Smooth muscle cell (in vitro differentiated cells): ENCODE data around the gene TMCC1. TPM values are rescaled to one million over a fixed set of nuclear protein-coding genes. Genes with fewer than 3 reads are reported as not detected.

Experiments used
- DNase-seq: peaks from one replicate; lab custom pipeline; 2025; ENCODE audit not compliant: unreplicated experiment; lab: John Stamatoyannopoulos, UW
- H2AFZ ChIP-seq: fragments of 200-600 bp; sonication (generic); 2 replicates; pipeline ENCODE4 v1.6.0; 2016; ENCODE audit warnings: antibody characterized with exemption, low read depth, mild to moderate bottlenecking
- H3F3A ChIP-seq: fragments of 200-600 bp; sonication (generic); 2 replicates; pipeline ENCODE4 v1.6.0; 2017; ENCODE audit warnings: antibody characterized with exemption, low read depth
- H3K27ac ChIP-seq: fragments of 200-600 bp; sonication (generic); 2 replicates; pipeline ENCODE4 v1.5.1; 2016; ENCODE audit warnings: low read depth, mild to moderate bottlenecking
- H3K27me3 ChIP-seq: fragments of 200-600 bp; sonication (generic); 2 replicates; pipeline ENCODE4 v1.6.1; 2016; ENCODE audit warnings: low read depth, mild to moderate bottlenecking
- H3K36me3 ChIP-seq: fragments of 200-600 bp; sonication (generic); 2 replicates; pipeline ENCODE4 v1.5.1; 2016; ENCODE audit warnings: low read depth
- H3K4me1 ChIP-seq: fragments of 200-600 bp; sonication (generic); 2 replicates; pipeline ENCODE4 v1.5.1; 2016; ENCODE audit warnings: low read depth
- H3K4me2 ChIP-seq: fragments of 200-600 bp; sonication (generic); 2 replicates; pipeline ENCODE4 v1.6.0; 2016; ENCODE audit warnings: mild to moderate bottlenecking
- H3K4me3 ChIP-seq: fragments of 200-600 bp; sonication (generic); 2 replicates; pipeline ENCODE4 v1.5.1; 2016; ENCODE audit warnings: mild to moderate bottlenecking
- H3K79me2 ChIP-seq: fragments of 200-600 bp; sonication (generic); 2 replicates; pipeline ENCODE4 v1.6.0; 2016; ENCODE audit warnings: low read depth, mild to moderate bottlenecking
- H3K9ac ChIP-seq: fragments of 200-600 bp; sonication (generic); 2 replicates; pipeline ENCODE4 v1.6.0; 2016; ENCODE audit warnings: low read depth
- H3K9me3 ChIP-seq: fragments of 200-600 bp; sonication (generic); replicated peaks from 2 replicates; pipeline ENCODE4 v1.5.1; 2016; ENCODE audit warnings: low read depth
- H4K20me1 ChIP-seq: fragments of 200-600 bp; sonication (generic); 2 replicates; pipeline ENCODE4 v1.6.0; 2016; ENCODE audit warnings: low read depth
- WGBS: methylation state at CpG from one replicate; pipeline ENCODE4 v1.1.7; 2016; ENCODE audit warnings: low lambda C conversion rate; 5-methylcytosine and 5-hydroxymethylcytosine counted together
- polyA plus RNA-seq: library from polyadenylated mRNA; unstranded; fragments of >200 nt; fragmentation: Nextera tagmentation; extraction: Ambion mirVana; gene quantifications from 2 replicates; pipeline ENCODE4 v1.2.1, GENCODE V29; 2016
- total RNA-seq: library from RNA; depleted of rRNA; stranded (reverse); fragments of >200 nt; gene quantifications from 2 replicates; pipeline ENCODE4 v1.2.3, GENCODE V29; 2014
- TF ChIP-seq, protein P1 (sequence below): fragments of 200-600 bp; sonication (generic); IDR thresholded peaks from 2 replicates; pipeline ENCODE4 v1.5.1; 2017; ENCODE audit warnings: borderline replicate concordance, mild to moderate bottlenecking, antibody characterized with exemption; ENCODE audit not compliant: insufficient read depth, poor library complexity, severe bottlenecking

The TMCC1 gene
- total and polyA plus RNA-seq, 2 experiments from 2014 or later, result 5.3 to 17.8 TPM

DNA sequence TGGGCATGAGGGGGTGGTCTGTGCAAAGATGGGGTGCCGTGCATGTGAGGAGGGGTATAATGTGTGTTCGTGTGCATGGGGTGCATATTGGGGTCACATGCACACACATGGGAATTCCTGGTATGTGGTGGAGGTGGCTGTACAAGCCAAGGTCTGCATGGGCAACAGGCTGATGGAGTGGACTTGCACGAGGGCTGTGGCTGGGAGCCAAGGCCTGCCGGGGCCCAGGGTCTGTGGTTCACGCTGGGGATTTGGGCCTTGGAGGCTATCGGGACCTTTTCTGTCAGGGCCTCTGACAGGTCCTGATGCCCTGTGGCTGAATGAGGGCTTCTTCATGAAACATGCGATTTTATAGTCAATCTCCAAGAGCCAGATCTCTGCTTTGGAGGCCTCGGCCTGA is 277.2 kb downstream of the TMCC1 start:
- H2AFZ ChIP-seq, result no peak overlapping the region
- no peaks in the 10 kb centered on the region for H3K27me3 ChIP-seq
- H3K9me3 ChIP-seq, result no peaks in the 10 kb centered on the region
- no peak for DNase-seq
- no peaks in the 10 kb centered on the region for H3K36me3 ChIP-seq
- no peaks in the 10 kb centered on the region for H4K20me1 ChIP-seq
- H3K4me1 ChIP-seq, result no peaks in the 10 kb centered on the region
- H3K27ac ChIP-seq, result peak overlapping the region; percentile 88
- H3K4me2 ChIP-seq, result no peak overlapping the region
- TF ChIP-seq, protein P1, sequence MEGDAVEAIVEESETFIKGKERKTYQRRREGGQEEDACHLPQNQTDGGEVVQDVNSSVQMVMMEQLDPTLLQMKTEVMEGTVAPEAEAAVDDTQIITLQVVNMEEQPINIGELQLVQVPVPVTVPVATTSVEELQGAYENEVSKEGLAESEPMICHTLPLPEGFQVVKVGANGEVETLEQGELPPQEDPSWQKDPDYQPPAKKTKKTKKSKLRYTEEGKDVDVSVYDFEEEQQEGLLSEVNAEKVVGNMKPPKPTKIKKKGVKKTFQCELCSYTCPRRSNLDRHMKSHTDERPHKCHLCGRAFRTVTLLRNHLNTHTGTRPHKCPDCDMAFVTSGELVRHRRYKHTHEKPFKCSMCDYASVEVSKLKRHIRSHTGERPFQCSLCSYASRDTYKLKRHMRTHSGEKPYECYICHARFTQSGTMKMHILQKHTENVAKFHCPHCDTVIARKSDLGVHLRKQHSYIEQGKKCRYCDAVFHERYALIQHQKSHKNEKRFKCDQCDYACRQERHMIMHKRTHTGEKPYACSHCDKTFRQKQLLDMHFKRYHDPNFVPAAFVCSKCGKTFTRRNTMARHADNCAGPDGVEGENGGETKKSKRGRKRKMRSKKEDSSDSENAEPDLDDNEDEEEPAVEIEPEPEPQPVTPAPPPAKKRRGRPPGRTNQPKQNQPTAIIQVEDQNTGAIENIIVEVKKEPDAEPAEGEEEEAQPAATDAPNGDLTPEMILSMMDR, result no peak
- H3K79me2 ChIP-seq, result no peaks in the 10 kb centered on the region
- H3F3A ChIP-seq, result peaks cover 4% of the 10 kb centered on the region
- H3K4me3 ChIP-seq, result no peak overlapping the region
- 70% methylated on average over 8 of the region's 8 CpGs for WGBS
- no peak overlapping the region for H3K9ac ChIP-seq

DNA sequence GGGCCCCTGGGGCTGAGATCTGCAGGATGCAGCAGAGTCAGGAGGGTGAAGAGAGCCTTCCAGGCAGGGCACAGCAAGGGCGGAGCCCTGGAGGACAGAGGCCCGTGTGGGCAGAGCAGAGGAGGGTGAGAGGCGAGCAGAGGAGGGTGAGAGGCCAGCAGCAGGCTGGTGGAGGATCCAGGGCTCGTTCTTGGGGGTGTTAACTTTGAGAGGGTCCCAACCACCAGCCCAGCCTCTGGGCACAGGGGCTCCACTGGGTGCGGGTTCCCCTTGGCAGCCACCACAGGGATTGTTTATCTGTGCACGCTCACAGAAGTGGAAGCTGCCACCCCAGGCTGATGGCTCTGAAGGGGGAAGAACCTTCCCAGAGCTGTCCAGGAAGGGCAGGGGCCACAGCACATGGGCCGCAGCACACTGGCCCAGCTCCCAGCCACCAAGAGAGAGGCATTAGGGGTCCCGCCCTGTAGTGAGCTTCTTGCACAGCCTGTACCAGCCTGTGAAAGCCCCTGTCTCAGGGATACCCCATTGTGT is 277.7 kb downstream of the TMCC1 start:
- Histone ChIP-seq H3K9me3 (no peaks in the 10 kb centered on the region), H3K27ac (peak overlapping the region; percentile 88)
- DNase-seq, result no peak

DNA sequence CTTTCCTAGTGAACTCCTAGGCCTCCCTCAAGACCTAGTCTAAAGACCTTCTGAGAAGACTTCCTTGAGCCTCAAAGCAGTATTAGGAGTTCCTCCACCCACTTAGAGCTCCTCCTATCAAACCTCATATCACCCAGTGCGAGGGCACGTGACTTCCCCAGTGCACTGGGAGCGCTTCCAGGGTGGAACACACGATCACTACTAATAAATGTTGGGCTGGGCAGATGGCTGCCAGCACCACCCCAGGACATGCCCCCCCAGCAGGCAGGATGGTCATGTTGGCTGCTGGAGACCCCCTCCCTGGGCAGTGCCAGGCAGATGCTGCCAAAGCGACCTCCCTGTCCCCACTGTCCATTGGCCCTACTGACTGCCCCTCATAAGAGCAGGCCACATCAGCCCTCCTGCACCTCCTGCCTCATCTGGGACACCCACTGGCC is 278.6 kb downstream of the TMCC1 start:
- no peaks in the 10 kb centered on the region for H3K27me3 ChIP-seq
- H3F3A ChIP-seq, result peaks cover 16% of the 10 kb centered on the region
- no peak overlapping the region for H2AFZ ChIP-seq
- no peak overlapping the region for H3K9ac ChIP-seq
- WGBS, result 75% methylated on average over 5 of the region's 5 CpGs
- H3K9me3 ChIP-seq, result no peaks in the 10 kb centered on the region
- H4K20me1 ChIP-seq, result no peaks in the 10 kb centered on the region
- H3K4me2 ChIP-seq, result no peak overlapping the region
- H3K36me3 ChIP-seq, result no peaks in the 10 kb centered on the region
- TF ChIP-seq, protein P1, result no peak
- no peaks in the 10 kb centered on the region for H3K4me1 ChIP-seq
- no peaks in the 10 kb centered on the region for H3K79me2 ChIP-seq
- DNase-seq, result no peak
- no peak overlapping the region for H3K27ac ChIP-seq
- H3K4me3 ChIP-seq, result no peak overlapping the region

More for the DNA sequence above, 277.7 kb downstream of the TMCC1 start:
- Histone ChIP-seq H3K4me2 (no peak overlapping the region), H4K20me1 (no peaks in the 10 kb centered on the region), H3F3A (peaks cover 9% of the 10 kb centered on the region), H2AFZ (no peak overlapping the region), H3K4me3 (no peak overlapping the region), H3K79me2 (no peaks in the 10 kb centered on the region), H3K9ac (no peak overlapping the region), H3K4me1 (no peaks in the 10 kb centered on the region), H3K27me3 (no peaks in the 10 kb centered on the region), H3K36me3 (no peaks in the 10 kb centered on the region)
- TF ChIP-seq, protein P1, result no peak
- WGBS, result 82% methylated on average over 8 of the region's 8 CpGs

DNA sequence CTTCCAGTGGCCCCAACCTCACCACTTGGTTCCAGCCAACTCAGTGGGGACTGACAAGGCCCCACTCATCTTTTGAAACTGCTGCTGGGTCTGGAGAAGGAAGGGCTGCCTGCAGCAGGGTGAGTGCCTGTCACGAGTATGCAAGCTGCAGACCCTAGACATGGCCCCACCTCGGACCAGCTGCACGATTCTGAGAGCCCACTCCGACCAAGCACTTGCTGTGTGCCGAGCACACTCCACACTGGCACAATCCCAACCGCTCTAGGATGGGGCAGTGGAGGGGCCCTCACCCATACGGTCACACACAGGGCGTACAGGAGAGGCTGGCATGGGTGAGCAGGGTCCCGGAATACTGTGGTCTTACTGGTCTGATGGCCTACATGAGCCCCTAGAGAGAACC is 279.1 kb downstream of the TMCC1 start:
- DNase-seq, result no peak
- 92% methylated on average over 9 of the region's 9 CpGs for WGBS
- Histone ChIP-seq H3F3A (peaks cover 21% of the 10 kb centered on the region), H3K4me3 (no peak overlapping the region), H3K79me2 (no peaks in the 10 kb centered on the region), H2AFZ (no peak overlapping the region), H4K20me1 (no peaks in the 10 kb centered on the region), H3K9ac (no peak overlapping the region), H3K36me3 (no peaks in the 10 kb centered on the region), H3K4me2 (no peak overlapping the region), H3K27ac (no peak overlapping the region), H3K4me1 (no peaks in the 10 kb centered on the region), H3K9me3 (no peaks in the 10 kb centered on the region), H3K27me3 (no peaks in the 10 kb centered on the region)
- TF ChIP-seq, protein P1, result no peak
